UCSD-AML1 (cell line): ENCODE measurements around the gene PBRM1.
A peak's percentile ranks its signal among the peaks of the same experiment; 100 is the strongest.

Experiments
- DNase-seq: peaks from one replicate; lab custom pipeline; 2025; ENCODE audit not compliant: unreplicated experiment; lab: John Stamatoyannopoulos, UW

PBRM1 gene

DNA sequence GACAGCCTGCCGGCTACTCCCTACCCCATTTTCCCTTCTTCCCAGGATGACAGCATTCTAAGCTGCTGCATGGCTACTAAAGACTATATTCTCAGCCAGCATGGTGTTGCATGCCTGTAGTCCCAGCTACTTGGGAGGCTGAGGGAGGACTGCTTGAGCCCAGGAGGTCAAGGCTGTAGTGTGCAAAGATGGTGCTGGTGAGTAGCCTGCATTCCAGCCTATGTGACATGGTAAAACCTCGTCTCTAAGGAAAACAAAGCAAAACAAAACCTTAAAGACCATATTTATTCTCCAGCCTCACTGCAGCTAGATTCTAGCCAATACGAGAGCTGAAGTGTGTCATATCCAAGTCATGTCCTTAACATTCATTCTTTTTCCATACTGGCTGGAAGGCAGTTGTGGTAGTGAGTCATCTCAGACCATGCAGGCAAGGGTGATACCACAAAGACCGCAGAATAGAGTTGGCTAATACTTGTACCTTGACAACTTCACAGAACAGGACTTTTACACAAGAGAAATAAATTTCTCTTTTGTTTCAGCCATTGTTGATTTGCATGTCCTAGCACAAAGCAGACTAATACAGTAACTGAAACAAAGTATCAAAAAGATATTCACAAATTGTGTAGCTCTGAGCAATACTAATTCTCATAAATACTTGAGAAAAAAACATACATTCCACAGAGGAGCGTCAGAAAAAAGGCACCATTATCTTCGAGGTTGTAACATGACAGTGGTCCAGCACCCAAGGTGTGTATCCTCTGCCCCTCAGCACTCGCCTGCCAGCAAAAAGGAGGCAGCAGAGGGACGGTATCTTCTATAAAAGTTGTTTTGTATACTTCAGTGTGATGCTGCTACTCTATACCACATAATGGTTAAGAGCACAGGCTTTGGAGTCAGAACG is 14.8 kb downstream of the PBRM1 start:
- peak; percentile 28 for DNase-seq

DNA sequence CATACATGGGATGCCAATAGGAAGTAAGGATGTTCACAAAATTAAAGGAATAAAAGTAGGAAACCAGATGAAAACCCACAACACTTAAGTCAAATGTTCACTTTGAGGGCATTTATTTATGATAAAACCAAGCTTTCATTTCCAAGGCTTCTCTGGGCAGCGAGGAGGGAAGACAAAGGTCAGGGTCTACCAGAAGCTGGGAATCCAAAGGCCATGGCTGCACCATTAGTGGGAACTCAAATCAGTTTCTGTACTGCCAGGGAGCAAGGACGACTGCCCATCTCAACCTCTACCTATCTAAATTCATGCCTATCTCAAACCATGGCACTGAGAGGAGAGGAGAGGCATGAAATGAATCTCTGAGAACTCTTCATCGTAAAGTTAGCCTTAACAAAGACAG is 22.6 kb downstream of the PBRM1 start:
- DNase-seq, result no peak

- DNase-seq, result no peak
These were observed 25.7 kb downstream of the PBRM1 start for GRCh38 chr3:52660046-52660445.

DNA sequence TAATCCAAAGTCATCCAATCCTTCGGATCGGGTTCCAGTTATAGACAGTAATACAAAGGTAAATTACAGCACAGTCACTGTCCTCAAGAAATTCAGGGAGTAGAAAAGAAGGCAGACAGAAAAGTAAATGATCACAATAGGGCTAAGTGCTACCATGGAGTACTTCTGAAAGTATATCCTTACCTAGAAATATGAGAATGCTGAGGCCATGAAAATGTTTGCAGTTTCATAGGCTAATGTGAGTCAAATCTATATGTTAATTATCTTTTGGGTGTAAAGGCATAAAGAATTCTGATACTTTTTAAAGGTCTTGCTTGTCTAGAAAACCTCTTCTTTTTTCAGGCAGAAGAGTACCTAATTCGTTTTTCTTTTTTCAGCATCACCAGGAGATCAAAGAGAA is 29.8 kb downstream of the PBRM1 start:
- DNase-seq, result no peak

DNA sequence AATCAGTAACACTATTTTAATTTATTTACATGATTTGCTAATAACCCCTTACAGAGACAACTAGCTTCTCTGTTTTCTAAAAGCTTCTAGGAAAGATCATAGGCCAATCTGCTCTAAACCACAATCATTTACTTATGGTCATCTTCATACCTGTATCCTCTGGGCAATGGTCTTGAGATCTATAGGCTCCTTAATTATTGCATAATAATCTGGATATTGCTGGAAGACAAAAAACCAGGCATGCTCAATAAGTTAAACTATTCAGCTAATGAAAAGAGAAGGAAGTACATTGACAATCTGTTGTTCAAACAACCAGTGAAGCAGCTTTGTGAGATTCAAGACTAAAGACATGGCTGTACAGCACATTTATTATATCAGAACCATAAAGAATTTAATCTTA is 34.1 kb downstream of the PBRM1 start:
- no peak for DNase-seq

DNA sequence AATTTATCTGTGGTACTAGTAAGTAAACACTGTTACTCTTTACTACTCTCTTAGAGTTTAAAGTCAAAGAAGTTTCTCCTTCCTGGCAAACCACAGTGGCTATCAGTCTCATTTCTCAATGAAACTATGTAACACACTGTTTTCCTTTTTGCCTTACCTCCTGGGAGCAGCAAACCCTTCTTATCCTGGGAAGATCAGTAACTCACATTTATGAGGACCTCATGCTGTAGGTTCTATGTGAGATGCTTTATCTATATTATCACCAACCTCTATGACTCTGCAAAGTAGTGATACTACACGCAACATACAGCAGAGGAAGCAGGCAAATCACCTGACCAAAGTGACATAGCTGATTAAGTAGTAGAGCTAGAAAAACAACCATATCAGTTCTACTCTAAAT is 35.3 kb downstream of the PBRM1 start:
- DNase-seq, result no peak

DNA sequence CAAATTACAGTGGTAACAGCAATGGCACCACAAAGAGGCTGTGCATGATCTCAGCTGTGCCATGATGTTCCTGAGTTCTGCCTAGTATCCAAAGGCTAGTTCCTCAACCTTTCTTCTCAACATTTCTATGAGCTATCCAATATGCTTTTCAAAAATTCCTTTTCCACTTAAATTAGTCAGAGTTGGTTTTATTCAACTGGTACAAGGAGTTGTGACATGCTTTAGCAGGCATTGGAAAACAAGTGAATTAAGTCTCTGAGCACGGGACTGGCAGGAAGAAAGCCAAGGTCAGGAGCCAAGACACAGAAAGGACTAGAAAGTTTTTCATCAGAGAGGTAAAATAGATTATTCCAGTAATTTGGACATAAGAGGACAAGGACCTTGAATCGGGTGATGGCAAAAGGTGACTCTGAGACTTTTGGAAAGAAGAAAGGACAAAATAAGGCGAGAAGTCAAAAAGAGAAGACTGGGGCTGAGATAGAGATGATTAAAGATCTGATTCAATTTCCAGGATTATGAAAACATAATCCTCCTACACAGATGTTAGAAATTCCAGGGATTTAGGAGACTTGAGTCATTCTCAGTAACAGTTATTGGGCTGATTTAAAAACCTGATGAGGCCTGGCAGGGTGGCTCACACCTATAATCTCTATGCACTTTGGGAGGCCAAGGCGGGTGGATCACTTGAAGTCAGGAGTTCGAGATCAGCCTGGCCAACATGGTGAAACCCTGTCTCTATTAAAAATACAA is 36.1 kb downstream of the PBRM1 start:
- DNase-seq, result no peak

- no peak for DNase-seq
These were observed 40.2 kb downstream of the PBRM1 start for GRCh38 chr3:52645549-52645948.

GRCh38 chr3:52636673-52637072 is 49.0 kb downstream of the PBRM1 start:
- no peak for DNase-seq

- DNase-seq, result no peak
These were observed 51.9 kb downstream of the PBRM1 start for GRCh38 chr3:52633786-52634185.

GRCh38 chr3:52625041-52625440 is 60.7 kb downstream of the PBRM1 start:
- DNase-seq, result no peak

- DNase-seq, result no peak
These were observed 62.4 kb downstream of the PBRM1 start for GRCh38 chr3:52623234-52623792.

DNA sequence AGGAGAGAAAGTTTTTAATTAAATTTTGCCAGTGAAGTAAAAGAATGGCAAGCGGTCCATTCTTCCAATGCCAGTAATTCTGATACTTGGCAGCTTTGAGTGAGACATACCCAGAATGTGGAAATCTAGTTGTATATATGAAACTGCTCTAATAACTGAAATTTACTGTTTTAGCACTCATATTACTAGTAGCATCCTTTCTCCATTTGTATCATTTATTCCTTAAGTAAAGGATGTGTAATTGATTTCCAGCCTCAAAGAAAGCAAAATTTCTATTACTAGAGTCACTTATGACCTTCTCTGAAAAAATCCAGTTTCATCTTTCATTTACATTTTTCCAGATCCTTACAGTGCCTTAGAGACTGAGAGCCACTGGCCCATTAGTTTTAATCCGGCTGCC is 65.1 kb downstream of the PBRM1 start:
- no peak for DNase-seq

DNA sequence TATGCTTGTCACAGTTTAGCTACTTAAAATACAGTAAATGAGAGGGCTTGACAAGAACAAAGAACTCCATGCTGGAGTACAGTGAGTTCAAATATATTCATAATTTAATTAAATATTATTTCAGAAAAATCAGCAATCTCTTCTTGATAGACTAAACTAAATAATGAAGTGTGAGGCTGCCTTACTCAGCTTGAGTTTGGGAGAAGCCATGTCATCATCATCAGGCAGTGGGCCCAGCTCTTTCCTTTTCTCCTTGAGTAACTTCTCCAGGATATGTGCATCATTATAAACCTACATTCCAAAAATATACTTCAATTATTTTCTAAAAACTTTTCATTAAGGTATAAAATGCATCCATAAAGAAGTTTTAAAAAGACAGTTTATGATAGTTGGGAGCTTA is 70.5 kb downstream of the PBRM1 start:
- no peak for DNase-seq

- DNase-seq, result no peak
These were observed 71.0 kb downstream of the PBRM1 start for GRCh38 chr3:52614689-52615088.

- no peak for DNase-seq
These were observed 76.3 kb downstream of the PBRM1 start for GRCh38 chr3:52609316-52609815.

- no peak for DNase-seq
These were observed 77.4 kb downstream of the PBRM1 start for GRCh38 chr3:52608337-52608736.

- no peak for DNase-seq
These were observed 79.2 kb downstream of the PBRM1 start for GRCh38 chr3:52606373-52607085.

DNA sequence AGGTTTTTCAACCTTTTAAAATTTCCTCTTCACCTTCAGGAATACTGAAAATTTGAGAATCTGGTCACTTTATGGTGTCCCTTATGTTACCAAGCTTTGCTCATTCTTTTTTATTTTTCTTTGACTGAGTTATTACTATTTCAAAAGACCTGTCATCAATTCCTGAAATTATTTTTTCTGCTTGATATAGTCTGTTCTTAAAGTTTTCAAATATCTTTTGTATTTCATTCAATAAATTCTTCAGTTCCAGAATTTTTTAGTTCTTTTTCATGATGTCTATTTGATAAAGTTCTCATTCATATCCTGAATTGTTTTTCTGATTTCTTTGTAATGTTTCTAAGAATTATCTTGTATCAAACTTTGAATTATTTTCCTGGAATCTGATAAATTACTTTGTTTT is 85.5 kb downstream of the PBRM1 start:
- DNase-seq, result no peak

GRCh38 chr3:52596658-52597265 is 89.0 kb downstream of the PBRM1 start:
- DNase-seq, result no peak

DNA sequence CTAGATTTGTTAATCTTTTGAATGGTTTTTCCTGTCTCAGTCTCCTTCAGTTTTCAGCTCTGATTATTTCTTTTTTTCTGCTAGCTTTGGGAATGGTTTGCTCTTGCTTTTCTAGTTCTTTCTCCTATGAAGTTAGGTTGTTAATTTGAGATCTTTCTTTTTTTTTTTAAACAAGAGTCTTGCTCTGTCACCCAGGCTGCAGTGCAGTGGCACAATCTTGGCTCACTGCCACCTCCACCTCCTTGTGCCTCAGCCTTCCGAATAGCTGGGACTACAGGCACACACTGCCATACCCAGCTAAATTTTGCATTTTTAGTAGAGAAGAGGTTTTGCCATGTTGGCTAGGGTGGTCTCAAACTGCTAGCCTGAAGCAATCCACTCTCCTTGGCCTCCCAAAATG is 92.6 kb downstream of the PBRM1 start:
- no peak for DNase-seq
